ENCODE data around the gene DEFB114.

Gene DEFB114, protein sequence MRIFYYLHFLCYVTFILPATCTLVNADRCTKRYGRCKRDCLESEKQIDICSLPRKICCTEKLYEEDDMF

DNA sequence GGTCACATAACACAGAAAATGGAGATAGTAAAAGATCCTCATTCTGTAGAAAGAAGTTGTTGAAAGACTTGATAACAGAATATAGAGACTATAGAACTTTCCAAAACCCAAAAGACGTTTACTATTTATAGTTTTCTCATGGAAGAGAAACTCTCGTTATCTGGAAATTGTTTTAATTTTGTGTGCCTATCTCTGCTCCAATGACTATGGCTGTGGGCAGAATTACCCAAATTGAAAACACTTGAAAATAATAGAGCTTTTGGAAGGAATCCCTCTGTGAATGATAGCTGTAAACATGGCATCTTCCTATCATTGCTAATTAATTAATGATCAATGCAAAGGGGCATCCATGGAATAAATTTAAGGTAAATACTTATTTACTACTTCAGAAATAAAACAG is at the start of gene DEFB114:
DEFB114 (minus strand) TSS at position 101 of the 400 bp plus-strand sequence; CDS start at position 42, 59 bp downstream.
- Mint-ChIP-seq H3K36me3 (no peaks in the 10 kb centered on the region), H3K4me1 (no peaks in the 10 kb centered on the region), H3K9me3 (no peaks in the 10 kb centered on the region), H3K4me3 (no peak within 1 kb of the TSS), H3K27me3 (no peaks in the 10 kb centered on the region), H3K27ac (no peak within 1 kb of the TSS)
- no peak for ATAC-seq

DNA sequence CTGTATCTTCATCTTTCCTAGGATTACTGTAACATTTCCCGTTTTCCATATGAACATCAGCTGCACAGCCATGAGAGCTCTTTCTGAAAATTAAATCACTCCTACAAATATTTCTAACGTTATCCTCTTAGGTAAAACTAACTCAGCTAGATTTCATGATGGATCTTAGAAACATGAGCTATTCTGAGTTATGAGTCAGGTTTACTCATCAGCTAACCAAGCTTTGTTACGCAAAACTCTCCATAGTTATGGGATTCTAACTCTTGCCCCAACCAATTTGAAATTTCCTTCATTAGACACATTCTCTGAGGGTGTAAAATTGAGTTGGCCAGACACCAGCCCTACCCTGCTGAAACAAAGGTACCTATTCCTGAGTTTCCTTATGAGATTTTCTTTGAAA is 43.9 kb upstream of the DEFB114 start:
- no peaks in the 10 kb centered on the region for H3K36me3 Mint-ChIP-seq

DNA sequence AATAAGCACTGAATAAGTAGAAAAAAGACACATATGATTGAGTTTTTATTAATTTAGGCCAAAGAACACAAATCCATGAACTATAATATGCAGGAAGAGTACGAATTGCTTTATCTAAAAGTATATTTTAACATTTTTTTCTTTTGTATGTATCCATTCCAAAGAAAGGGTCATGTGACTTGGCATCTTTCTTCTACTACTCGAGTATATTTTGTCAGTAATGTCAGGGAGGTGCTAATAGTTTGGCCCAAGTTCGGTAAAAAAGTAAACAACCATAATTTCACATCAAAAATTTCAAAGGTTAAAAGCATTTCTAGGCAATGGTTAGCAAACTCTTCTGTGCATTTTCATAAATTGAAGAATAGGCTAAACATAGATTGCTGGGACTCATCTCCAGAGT is 39.2 kb upstream of the DEFB114 start:
- H3K9me3 Mint-ChIP-seq = peaks cover 6% of the 10 kb centered on the region
- no peak overlapping the region for H3K27ac Mint-ChIP-seq
- no peaks in the 10 kb centered on the region for H3K27me3 Mint-ChIP-seq
- no peaks in the 10 kb centered on the region for H3K4me1 Mint-ChIP-seq
- no peak overlapping the region for H3K4me3 Mint-ChIP-seq
- ATAC-seq = no peak
- no peaks in the 10 kb centered on the region for H3K36me3 Mint-ChIP-seq

More for the DNA sequence above, 43.9 kb upstream of the DEFB114 start:
- Mint-ChIP-seq H3K4me3 (no peak overlapping the region), H3K27me3 (no peaks in the 10 kb centered on the region), H3K4me1 (no peaks in the 10 kb centered on the region), H3K9me3 (peaks cover 4% of the 10 kb centered on the region), H3K27ac (no peak overlapping the region)
- no peak for ATAC-seq

DNA sequence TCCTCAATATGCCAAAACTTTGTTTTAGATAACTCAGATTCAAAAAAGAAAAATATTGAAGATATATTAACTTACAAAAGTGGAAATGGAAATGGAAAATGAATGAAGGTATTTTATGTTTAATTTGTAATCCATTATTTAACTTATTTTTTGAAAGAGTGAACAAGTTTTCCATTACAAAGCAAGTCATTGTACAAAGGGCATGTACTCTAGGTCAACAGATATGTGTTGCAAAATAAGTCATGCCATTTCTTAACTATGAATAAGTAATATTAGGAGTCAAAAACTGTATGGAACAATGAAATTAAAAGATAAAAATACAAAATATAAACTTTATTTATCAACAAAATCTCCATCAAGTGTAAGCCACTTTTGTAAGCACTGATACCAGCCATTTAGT is 31.3 kb upstream of the DEFB114 start:
- ATAC-seq = no peak
- H3K9me3 Mint-ChIP-seq = peaks cover 4% of the 10 kb centered on the region
- no peaks in the 10 kb centered on the region for H3K36me3 Mint-ChIP-seq
- no peak overlapping the region for H3K4me3 Mint-ChIP-seq
- no peaks in the 10 kb centered on the region for H3K27me3 Mint-ChIP-seq
- no peaks in the 10 kb centered on the region for H3K4me1 Mint-ChIP-seq
- no peak overlapping the region for H3K27ac Mint-ChIP-seq

DNA sequence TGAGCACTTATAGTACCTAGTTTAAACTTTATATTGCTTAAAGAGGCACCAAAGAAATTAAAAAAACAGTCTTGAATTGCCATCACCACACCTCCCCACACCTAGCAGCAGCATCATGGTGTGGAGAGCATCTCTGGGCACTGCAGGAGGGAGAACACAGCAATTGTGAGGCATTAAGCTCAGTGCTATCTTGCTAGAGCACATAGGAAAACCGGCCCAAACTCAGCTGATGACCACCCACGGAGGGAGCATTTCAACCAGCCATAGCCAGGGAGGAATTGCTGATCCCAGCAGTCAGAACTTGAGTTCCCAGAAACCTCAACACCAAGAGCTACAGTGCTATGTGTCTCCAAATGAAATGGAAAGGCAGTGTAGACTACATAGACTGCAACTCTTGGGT is 24.9 kb upstream of the DEFB114 start:
- no peak overlapping the region for H3K27ac Mint-ChIP-seq
- no peaks in the 10 kb centered on the region for H3K4me1 Mint-ChIP-seq
- H3K36me3 Mint-ChIP-seq = no peaks in the 10 kb centered on the region
- no peak overlapping the region for H3K4me3 Mint-ChIP-seq
- H3K27me3 Mint-ChIP-seq = no peaks in the 10 kb centered on the region
- ATAC-seq = no peak
- peaks cover 4% of the 10 kb centered on the region for H3K9me3 Mint-ChIP-seq

DNA sequence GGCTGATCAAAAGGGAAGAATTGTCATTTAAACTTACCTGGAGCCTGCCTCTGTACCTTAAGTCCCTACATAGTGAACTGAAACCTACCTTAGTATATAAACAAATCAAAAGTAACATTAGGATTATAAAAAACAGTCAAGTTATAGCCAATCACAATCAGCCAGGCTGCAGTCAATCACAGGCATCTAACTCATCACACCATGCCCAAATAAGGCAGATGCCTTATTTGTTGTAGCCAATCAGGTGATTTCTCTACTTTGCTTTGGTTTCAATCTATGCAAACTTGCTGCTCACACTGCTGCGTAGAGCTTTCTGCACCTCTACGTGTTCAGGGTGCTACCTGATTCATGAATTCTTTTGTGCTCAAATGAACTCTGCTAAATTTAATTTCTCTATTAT is 23.8 kb upstream of the DEFB114 start:
- peaks cover 4% of the 10 kb centered on the region for H3K9me3 Mint-ChIP-seq
- H3K27ac Mint-ChIP-seq = no peak overlapping the region
- no peaks in the 10 kb centered on the region for H3K36me3 Mint-ChIP-seq
- ATAC-seq = no peak
- no peak overlapping the region for H3K4me3 Mint-ChIP-seq
- H3K27me3 Mint-ChIP-seq = no peaks in the 10 kb centered on the region
- H3K4me1 Mint-ChIP-seq = no peaks in the 10 kb centered on the region

DNA sequence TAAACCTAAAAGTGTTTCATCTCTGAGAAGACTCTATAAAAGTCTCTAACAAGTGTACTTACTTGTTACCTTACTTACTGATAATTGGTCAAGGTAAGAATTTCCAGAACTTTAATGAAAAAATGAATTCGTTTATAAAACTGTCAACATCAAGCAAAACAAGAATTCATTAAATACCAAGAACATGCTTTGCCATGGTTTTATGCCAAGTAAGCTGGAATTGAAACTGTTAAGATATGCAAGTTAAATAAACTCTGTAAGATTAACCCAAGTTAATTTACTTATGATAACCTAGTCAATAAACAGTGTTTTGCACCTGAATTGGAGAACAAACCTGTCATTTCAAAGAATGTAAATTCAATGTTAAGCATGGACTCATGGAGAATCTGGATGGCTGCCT is 22.6 kb upstream of the DEFB114 start:
- no peaks in the 10 kb centered on the region for H3K36me3 Mint-ChIP-seq
- H3K9me3 Mint-ChIP-seq = no peaks in the 10 kb centered on the region
- H3K27ac Mint-ChIP-seq = no peak overlapping the region
- no peaks in the 10 kb centered on the region for H3K27me3 Mint-ChIP-seq
- H3K4me3 Mint-ChIP-seq = no peak overlapping the region
- H3K4me1 Mint-ChIP-seq = no peaks in the 10 kb centered on the region
- ATAC-seq = no peak

DNA sequence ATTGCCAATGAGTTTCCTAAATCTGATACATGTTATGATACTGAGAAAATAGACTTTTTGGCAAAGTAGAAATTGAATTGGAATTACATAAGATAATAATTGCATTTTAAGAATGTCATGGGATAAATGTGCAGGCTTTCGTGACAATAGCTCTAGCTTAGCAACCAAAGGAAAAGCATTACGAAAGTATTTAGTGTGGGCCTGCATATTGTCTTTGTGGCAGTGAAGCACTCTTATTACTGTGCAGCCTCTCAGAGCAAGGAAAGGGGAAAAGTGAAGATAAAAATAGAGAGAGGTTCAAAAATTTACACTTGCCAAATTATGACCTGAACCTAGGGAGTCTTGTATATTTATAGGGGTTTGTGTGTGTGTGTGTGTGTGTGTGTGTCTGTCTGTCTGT is 18.1 kb upstream of the DEFB114 start:
- Mint-ChIP-seq H3K9me3 (peaks cover 3% of the 10 kb centered on the region), H3K36me3 (no peaks in the 10 kb centered on the region), H3K27ac (no peak overlapping the region), H3K27me3 (no peaks in the 10 kb centered on the region), H3K4me3 (no peak overlapping the region), H3K4me1 (no peaks in the 10 kb centered on the region)
- ATAC-seq = no peak

DNA sequence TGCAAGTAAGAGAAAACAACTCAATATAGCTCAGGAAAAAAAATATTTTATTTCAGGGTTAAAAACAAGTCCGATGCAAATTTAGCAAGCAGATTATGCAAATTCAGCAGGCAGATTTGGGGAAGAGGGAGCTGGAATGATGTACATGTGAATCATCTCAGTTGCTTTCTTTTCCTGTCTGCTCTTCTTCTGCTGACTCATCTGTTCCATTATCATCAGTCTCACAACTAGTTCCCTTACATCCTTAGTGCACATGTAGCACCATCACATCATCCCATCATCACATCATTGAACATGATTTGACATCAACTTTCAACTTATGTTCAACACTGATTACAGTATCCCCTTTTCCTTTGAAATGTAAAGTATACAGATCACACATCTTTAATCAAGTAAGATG is 16.9 kb upstream of the DEFB114 start:
- ATAC-seq = no peak
- Mint-ChIP-seq H3K36me3 (no peaks in the 10 kb centered on the region), H3K4me1 (no peaks in the 10 kb centered on the region), H3K9me3 (peaks cover 4% of the 10 kb centered on the region), H3K4me3 (no peak overlapping the region), H3K27ac (no peak overlapping the region), H3K27me3 (no peaks in the 10 kb centered on the region)

DNA sequence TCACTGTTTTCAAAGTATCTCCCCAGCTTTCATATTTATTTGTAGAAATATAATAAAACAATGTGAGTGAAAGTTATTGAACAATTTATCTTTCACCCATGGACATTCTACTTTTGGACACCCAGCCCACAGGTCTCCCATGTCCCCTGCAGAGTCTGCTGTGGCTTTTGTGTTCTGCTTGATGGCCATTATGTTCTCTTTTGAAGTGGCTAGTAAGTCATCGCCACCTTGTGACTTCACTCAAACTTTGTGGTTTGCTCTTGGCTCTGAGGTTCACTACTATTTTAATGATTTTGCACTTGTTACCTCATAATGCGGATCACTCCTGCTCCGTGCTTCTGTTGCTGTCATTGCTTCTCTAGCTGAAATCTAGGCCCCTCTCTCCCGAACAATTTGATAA is 15.6 kb upstream of the DEFB114 start:
- Mint-ChIP-seq H3K4me1 (no peaks in the 10 kb centered on the region), H3K9me3 (peaks cover 6% of the 10 kb centered on the region), H3K27me3 (no peaks in the 10 kb centered on the region), H3K36me3 (no peaks in the 10 kb centered on the region), H3K4me3 (no peak overlapping the region), H3K27ac (no peak overlapping the region)
- ATAC-seq = no peak

DNA sequence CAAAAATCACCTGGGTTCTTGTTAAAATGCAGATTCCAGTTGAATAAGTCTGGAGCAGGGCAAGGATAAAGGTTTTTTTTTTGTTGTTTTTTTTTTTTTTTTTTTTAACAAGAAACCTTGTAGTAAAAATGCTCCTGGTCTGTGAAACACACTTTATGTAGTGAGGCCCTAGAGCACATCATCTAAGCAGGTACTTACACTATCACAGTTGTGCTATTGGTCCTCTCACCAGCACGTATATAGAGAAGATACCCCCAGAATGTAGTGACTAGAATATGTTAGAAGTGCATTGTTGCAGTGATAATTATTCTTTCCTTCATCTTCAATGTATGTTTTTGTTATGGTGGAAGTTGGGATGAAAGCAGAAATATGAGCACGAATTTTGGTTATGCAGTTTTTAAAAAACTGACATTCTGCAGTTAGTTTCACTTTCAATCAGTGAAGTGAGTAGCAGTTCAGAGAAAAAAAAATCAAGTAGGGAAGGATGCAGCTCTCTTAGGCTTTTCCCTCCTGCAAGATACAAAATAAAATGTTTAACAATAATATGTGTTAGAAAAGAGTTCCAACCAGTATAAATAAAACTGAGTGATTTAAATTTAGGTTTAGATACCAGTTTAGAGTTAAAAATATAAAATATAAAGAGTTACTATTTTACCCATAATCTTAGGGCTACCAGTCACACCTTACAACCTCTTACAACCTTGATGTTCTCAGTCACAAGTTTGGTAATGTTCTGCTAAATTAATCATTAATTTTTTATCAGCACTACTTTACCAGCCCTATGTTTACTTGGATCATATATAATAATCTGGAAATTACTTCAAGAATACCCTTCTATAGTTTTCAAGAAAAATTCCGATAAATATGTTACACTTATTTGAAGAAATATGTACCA is 14.6 kb upstream of the DEFB114 start:
- Mint-ChIP-seq H3K4me3 (peak overlapping the region; percentile 17), H3K36me3 (no peaks in the 10 kb centered on the region), H3K9me3 (peaks cover 6% of the 10 kb centered on the region), H3K27ac (no peak overlapping the region), H3K4me1 (no peaks in the 10 kb centered on the region), H3K27me3 (no peaks in the 10 kb centered on the region)
- ATAC-seq = no peak

DNA sequence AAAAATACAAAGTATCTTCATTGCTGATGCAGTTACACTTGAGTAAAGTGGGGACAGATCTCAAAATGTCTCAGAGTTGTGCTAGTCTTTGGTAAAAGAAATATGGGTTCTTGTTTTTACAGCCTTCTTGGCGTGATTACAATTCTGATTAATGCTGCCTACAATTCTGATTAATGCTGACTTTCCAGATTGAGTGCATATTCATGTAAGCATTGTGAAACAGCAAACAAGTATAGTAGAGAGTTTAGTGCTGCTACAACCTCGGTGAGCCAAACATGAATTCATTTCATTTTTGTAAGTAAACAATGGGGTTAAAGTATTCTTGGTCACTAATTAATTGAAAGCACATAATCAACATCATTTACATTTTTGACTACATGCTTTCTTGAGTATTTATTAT is 5.6 kb upstream of the DEFB114 start, which contains the start of gene DEFB113:
DEFB113 (minus strand) TSS at position 21 of the 400 bp plus-strand sequence; CDS start at position 21, 0 bp downstream.
- ATAC-seq = no peak
- Mint-ChIP-seq H3K27ac (no peak within 1 kb of the TSS), H3K4me3 (no peak within 1 kb of the TSS), H3K36me3 (no peaks in the 10 kb centered on the region), H3K4me1 (no peaks in the 10 kb centered on the region), H3K9me3 (peaks cover 6% of the 10 kb centered on the region), H3K27me3 (no peaks in the 10 kb centered on the region)

DNA sequence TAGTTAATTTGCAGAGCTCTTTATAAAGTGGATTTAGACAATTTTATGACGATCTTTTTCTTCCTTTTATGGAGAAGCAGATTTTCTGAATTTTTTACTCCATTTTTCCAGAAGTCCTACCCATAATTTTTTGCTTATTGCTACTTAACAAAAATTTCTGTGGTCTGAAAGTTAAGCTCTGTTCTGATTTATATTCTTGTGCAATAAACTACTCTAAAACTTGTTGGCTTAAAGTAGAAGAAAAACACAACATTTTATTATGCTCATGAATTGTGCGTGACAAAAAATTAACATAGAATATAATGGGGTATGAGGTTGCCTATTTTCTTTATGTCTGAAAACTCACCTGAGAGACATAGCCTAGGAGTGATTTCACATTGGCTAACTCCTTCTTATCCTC is 2.9 kb upstream of the DEFB114 start:
- H3K4me1 Mint-ChIP-seq = no peaks in the 10 kb centered on the region
- peaks cover 3% of the 10 kb centered on the region for H3K9me3 Mint-ChIP-seq
- no peaks in the 10 kb centered on the region for H3K36me3 Mint-ChIP-seq
- ATAC-seq = no peak
- H3K27ac Mint-ChIP-seq = no peak overlapping the region
- H3K4me3 Mint-ChIP-seq = no peak overlapping the region
- H3K27me3 Mint-ChIP-seq = no peaks in the 10 kb centered on the region

DNA sequence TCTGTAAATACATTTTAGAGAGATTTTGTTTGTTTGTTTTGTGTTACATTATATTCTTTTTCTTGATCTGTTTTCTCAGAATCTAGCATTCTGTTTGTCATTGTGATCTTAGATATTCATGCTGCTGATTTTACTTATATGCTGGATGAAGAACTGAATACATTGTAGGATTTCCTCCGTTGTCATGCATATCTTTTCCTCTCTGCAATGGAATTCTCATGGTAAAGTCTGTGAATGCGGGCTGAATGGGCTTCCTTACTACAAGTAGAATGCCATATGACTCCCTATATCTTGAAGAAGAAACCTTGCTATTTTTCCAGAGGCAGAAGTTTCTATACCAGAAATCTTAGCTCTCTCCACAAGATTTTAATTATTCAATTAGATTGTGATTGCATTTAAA is 2.4 kb upstream of the DEFB114 start:
- no peak for ATAC-seq
- no peaks in the 10 kb centered on the region for H3K36me3 Mint-ChIP-seq
- H3K9me3 Mint-ChIP-seq = peaks cover 2% of the 10 kb centered on the region
- H3K27me3 Mint-ChIP-seq = no peaks in the 10 kb centered on the region
- no peak overlapping the region for H3K4me3 Mint-ChIP-seq
- no peak overlapping the region for H3K27ac Mint-ChIP-seq
- no peaks in the 10 kb centered on the region for H3K4me1 Mint-ChIP-seq

DNA sequence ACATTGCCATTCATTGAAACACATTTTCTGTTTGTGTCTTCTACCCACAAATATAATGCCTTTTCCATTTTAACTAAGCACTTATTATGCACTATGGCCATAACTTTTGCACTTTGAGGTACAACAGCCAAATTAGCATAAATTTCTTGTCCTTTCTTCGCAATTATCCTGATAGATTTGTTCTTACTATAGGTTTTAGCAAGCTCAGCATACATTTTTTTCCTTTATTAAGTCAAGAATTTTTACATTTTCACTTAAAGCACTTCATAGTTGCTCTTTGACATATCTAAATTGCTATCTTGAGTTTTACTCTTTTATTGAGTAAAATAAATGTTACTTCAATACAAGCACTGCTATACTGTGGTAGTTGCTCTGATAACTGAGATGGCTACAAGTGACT is 5.8 kb downstream of the DEFB114 start:
- Mint-ChIP-seq H3K27me3 (no peaks in the 10 kb centered on the region), H3K4me1 (no peaks in the 10 kb centered on the region), H3K4me3 (no peak overlapping the region), H3K27ac (no peak overlapping the region), H3K9me3 (peaks cover 7% of the 10 kb centered on the region), H3K36me3 (no peaks in the 10 kb centered on the region)
- no peak for ATAC-seq

DNA sequence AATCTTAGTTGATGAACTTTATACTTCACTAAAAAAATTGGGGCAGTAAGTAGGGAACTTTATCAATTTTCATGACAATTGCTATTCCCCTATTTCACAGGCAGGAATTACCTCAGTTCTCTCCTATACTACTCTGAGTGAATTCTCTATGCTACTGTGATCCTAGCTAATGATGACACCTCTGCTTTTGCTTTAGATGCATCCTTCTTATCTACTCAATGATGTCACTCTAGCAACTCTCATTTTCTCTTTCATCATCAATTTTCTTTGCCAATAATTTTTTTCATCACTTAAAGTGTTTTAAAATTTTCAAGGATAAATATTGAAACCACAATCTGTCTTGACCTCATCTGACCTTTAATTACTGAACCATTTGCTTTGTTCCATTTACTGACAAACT is 8.1 kb downstream of the DEFB114 start:
- H3K4me3 Mint-ChIP-seq = no peak overlapping the region
- no peaks in the 10 kb centered on the region for H3K36me3 Mint-ChIP-seq
- no peaks in the 10 kb centered on the region for H3K27me3 Mint-ChIP-seq
- H3K9me3 Mint-ChIP-seq = peaks cover 7% of the 10 kb centered on the region
- no peak overlapping the region for H3K27ac Mint-ChIP-seq
- no peak for ATAC-seq
- no peaks in the 10 kb centered on the region for H3K4me1 Mint-ChIP-seq
